Kidney capillary endothelial cell (primary cell): ENCODE data around the gene AQP12A.
"Not testable (repeated sequence)": the region's sequence is repeated elsewhere in the genome, so short reads cannot be mapped to it uniquely, and the experiment has no call there.

Experiments used
- DNase-seq: peaks from one replicate; pipeline ENCODE4 v3.0.0-alpha.2; 2018; ENCODE audit warnings: low spot score

Gene AQP12A

DNA sequence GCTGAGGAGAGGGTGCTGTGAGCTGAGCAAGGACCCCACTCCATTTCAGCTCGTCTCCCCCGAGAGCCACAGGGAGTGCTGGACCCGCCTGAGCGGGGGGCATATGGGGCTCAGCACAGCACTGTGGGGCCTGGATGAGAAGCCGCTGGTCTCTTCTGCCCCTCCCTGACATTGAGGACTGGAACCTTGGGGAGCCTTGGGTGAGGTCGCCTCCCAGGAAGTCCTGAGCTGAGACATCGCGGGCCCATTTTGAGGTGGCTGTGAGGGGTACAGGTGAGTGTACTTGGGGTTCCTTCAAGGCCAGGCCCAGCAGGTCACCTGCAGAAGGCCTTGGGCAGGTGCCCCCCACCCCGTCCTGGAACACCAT lies 3.1 kb upstream of the AQP12A start:
- DNase-seq = no peak

GRCh38 chr2:240689975-240690374 lies 1.7 kb upstream of the AQP12A start:
- DNase-seq = no peak

DNA sequence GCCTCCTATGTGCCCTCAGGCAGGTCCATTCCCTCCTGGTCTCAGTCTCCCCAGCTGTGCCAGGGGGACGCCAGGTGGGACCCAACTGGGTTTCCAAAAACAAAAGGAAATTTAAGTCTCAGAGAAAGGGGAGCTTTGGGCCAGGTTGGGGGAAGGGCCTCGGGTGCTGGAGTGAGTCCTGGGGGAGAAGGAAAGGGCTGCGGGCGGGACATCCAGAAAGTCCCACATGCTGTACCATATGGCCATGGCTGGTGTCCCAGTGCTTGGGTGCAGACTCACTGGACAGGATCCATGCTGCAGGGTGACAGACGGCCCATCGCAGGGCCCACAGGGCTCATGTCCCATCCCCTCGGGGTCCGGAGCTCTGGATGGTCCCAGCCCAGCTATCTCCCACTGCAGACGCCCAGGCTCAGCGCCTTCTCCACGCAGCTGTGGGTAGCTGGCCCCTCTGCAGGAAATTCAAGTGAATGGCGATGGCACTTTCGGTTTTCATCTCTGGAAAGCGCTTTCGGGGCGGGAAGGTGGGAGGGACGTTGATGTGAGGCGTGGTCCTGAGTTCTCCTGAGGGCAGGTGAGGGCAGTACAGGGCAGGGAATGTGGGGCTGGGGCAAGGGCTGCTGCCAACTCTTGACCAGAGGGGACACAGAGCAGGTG lies 1.1 kb upstream of the AQP12A start:
- not testable (repeated sequence) for DNase-seq

GRCh38 chr2:240691075-240691427 lies 615 bp upstream of the AQP12A start:
- not testable (repeated sequence) for DNase-seq

GRCh38 chr2:240692583-240693561 lies 1.2 kb downstream of the AQP12A start:
- DNase-seq = not testable (repeated sequence)

GRCh38 chr2:240694304-240694703 lies 2.6 kb downstream of the AQP12A start:
- not testable (repeated sequence) for DNase-seq

- not testable (repeated sequence) for DNase-seq
These were observed 3.9 kb downstream of the AQP12A start for GRCh38 chr2:240695593-240695992.

- not testable (repeated sequence) for DNase-seq
These were observed 4.8 kb downstream of the AQP12A start for GRCh38 chr2:240696469-240696868.

DNA sequence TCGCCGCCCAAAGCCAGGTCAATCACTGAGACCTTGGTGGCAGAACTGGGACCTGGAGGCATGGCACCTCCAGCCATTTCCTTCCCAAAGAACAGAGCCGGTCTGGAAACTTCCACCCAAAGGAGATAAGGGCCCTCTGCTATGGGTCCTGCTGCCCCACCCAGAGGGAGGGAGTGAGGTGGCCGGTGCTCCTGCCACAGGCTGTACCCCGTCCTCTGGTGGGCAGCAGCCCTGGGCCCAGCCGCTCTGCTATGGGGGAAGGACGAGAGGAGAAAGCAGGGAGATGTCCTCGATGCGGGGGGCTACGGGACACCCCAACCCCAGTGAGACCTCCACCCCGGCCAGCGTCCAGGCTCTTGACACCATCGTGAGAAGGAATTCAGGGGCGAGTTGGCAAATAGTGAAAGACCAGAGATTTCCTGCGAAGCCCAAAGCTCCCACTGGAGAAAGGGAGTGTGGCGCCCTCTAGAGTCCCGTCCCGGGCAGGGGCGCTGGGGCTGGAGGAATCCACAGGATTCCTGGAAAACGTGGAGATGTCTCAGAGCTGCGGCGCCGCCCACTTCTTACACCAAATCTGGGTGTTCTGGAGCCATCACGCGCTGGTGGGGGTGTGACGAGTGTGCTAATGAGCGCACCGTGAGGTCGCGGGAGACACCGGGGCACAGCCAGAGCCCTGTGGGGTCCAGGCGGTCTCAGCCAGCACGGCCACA lies 7.3 kb downstream of the AQP12A start:
- DNase-seq = not testable (repeated sequence)

DNA sequence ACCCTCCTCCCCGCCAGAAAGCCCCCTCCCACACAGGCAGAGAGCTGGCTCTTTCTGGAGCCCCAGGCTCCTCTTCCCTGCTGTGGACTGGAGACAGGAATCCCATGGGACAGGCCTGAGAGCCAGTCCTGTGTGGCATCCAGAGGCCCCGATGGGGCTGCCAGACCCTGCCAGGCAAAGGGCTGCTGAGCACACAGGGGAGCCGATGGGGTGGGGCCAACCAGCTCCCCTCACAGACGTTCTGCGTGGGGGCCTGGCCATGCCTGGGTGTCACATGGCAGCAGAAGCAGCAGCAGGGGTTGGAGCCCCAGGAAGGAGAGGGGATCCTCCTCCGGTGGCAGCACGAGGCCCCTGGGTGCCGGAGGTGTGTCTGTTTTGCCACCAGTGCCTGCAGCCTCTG lies 8.2 kb downstream of the AQP12A start:
- DNase-seq = not testable (repeated sequence)

GRCh38 chr2:240700616-240701015 lies 8.9 kb downstream of the AQP12A start:
- not testable (repeated sequence) for DNase-seq

GRCh38 chr2:240701091-240701735 lies 9.5 kb downstream of the AQP12A start:
- no peak for DNase-seq

DNA sequence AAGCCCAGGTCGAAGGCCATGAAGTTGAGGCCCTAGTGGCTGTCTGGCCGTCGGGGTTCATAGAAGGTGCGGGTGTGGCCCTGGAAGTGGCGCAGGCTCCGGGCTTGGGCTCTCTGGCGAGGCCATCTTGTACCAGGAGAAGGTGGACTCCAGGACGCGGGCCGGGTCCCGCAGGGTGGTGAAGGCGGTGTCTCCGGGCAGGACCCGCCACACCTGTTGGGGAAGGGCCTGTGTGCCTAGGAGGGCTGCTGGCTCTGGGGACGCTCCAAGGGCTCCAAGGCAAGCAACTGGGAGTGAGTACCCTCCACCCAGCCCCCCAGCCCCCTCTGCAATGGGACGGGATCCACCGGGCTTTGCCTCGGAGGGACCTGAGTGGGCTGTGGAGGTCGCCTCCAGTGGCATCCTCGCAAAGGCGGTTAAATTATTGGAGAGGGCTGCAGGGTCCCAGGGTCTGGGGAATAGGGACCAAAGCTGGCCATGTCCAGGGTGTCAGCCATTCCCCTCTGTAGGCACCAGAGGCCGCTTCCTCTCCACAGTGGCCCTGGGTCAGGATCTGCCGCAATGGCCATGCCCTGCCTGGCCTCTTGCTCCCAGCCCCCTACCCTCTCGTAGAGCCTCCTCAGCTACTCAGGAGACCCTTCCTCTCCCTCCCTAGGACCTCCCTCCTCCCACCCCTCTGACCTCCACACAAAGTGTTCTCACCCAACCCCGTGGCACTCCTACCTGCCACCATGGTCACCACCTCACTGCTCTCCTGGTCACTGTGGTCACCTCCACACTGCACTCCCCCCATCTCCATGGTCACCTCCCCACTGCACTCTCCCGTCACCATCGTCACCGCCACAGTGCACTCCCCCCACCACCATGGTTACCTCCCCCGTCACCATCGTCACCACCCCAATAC lies 10.3 kb downstream of the AQP12A start:
- DNase-seq = no peak

- DNase-seq = no peak
These were observed 11.0 kb downstream of the AQP12A start for GRCh38 chr2:240702640-240703011.

GRCh38 chr2:240703417-240704341 lies 12.0 kb downstream of the AQP12A start:
- no peak for DNase-seq

DNA sequence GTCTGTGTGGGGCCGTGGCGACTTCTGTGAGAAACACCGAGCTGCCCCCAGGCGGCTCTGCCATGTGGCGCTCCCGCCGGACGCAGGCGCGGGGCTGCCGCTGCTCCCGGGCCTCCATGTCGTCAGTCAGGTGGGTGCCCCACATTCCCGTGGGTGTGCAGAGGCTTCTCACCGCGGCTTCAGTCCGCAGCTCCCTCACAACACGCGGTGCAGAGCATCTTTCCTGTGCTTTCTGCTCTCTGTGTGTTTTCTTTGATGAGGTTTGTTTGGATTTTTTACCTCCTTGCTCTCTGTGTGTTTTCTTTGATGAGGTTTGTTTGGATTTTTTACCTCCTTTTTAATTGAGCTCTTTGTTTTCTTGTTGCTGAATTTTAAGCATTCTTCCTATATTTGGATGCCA lies 13.0 kb downstream of the AQP12A start:
- DNase-seq = no peak

DNA sequence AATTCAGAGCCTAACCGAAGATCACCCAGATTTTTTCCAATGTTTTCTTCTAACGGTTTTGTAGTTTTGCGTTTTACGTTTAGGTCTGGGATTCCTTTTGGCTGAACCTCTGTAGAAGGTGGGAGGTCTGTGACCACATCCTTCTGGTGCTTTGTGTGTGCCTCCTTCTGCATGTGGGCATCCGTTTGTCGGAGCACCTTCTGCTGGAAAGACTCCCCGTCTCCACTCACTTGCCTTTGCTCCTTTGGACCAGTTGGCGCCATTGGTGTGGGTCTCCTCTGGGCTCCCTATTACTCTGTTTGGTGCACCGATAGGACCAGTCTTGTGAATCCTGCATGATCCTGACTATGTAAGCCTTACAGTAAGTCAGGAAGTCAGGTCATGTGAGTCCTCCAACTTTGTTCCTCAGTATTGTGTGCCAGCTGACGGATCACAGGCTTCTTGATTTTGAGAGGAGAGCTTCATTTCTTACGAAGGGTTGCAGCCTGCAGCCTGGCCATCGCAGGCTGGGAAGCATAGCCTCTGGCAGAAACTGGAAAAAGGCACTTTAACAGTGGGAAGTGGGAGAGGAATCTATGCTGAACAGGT lies 13.6 kb downstream of the AQP12A start:
- DNase-seq = no peak

GRCh38 chr2:240707043-240707756 lies 15.5 kb downstream of the AQP12A start:
- DNase-seq = no peak

GRCh38 chr2:240707821-240708220 lies 16.2 kb downstream of the AQP12A start:
- DNase-seq = no peak
